GM19035 (cell line): ENCODE results near the gene MCTP1.
A peak's percentile ranks its signal among the peaks of the same experiment; 100 is the strongest.

ENCODE experiments used
- ATAC-seq: cut with Tn5 transposase; IDR thresholded peaks from one replicate; pipeline ENCODE4 v1.9.1; 2021; ENCODE audit not compliant: unreplicated experiment

MCTP1 gene

DNA sequence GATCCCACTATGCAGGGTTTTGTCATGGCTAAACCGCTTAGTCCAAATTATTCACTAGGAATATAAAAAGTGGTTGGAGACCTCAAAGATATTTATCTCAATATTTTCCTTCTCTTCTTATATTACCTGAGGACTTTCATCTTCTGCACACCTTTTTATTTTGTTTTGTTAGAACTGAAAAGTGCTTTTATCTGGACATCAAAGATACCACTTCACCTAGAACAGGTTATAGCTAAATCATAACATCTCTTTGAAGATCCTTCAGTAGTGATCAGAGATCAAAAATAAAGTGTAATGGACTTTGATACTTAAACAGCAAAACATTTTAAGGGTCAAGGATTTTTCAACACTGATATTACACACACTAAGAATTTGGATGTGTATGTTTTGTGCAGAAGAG is 160.2 kb downstream of the MCTP1 start:
- no peak for ATAC-seq

DNA sequence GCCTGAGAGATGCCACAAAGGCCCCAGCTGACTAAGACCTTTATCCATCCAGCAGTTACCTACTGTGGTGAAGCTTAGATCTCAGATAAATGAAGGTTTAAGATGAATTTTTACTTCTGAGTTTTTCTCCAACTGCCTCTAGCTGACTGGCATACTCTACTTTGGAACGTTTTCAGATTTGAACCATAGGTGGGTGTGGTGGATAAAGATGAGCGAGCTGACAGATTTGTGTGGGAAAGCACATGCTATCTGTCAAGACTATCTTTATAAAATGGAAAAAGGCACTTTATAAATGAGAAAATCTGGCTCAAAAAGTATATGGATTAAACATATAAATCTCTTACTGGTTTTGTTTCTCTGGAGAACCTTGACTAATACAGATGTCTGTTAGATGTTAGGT is 160.8 kb downstream of the MCTP1 start:
- no peak for ATAC-seq

DNA sequence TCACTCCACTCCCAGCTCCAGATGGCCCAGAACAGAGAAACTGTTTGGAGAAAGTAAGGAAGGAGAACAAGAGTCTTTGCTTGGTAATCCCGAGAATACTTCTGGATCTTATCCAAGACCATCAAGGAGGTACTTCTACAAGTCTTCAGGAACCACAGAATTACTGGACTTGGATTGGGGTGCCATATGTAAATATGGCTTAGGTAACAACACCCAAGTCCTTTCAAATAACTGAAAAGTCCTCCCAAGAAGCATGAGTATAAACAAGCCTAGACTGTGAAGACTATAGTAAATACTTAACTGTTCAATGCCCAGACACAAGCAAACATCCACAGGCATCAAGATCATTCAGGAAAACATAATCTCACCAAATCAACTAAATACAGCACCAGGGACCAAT is 170.0 kb downstream of the MCTP1 start:
- no peak for ATAC-seq

DNA sequence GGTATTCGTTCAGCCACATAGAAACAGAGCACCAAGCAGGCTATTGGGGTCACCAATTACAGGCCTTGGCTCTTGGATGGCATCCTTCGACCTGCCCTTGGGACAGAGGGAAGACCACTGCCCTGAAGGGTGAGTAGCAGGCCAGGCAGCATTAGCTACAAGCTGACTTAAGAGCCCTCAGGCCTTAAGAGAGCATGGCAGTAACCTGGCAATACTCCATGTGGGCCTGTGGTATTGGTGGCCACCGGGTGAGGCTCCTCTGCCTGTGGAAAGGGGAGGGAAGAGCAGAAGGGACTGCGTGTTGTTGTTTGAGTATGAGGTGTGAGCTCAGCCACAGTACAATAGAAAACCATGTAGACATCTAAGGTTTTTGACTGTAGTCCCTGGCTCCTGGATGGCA is 170.6 kb downstream of the MCTP1 start:
- ATAC-seq, result no peak

DNA sequence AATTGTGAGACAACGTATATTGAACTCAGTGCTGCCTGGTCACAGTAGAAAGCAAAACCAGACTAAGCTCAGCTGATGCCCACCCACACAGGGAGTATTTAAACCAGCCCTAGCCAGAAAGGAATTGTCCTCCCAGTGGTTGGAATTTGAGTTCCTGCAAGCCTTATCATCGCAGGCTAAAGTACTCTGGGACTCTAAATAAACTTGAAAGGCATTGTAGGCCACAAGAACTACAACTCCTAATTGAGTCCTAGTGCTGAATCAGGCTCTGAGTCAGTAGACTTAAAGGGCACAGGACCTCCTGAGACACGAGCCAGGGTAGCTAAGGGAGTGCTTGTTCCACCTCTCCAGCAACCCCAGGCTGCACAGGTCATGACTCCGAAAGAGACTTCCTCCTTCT is 171.4 kb downstream of the MCTP1 start:
- no peak for ATAC-seq

DNA sequence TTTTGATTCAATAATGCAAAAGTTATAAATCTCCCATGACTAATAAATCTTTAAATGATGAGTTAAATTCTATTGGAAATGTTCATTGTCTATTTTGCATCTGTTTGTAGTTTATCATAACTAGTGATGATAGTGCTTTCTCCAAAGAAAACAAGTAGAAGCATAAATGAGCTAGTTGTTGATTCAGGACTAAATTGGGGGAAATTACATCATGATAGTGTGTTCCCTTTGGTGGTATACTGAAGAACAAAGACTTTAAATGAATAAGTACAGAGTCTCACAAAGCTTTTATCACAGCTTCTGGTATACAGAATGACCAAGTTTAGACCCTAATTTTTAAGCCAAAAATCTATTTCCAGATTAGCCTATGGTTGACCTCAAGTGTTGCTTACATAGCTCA is 173.8 kb downstream of the MCTP1 start:
- ATAC-seq, result no peak

DNA sequence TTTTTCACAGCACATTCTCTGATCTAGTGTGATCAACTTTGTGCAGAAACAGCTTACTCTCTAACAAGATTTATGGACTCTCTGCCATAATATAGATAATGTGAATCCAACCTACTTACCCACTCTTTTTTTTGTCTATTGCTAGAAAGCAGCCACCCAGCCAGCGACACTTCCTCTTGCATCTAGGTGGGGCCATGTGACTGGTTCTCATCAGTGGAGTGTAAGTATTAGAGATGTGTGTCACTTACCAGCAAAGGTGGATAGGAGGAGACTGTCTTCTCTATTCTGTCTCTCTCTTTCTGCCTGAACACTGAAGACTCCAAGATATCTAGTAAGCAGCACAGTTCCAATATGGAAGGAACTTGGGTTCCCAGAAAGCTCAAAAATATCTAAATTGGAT is 174.8 kb downstream of the MCTP1 start:
- ATAC-seq, result no peak

DNA sequence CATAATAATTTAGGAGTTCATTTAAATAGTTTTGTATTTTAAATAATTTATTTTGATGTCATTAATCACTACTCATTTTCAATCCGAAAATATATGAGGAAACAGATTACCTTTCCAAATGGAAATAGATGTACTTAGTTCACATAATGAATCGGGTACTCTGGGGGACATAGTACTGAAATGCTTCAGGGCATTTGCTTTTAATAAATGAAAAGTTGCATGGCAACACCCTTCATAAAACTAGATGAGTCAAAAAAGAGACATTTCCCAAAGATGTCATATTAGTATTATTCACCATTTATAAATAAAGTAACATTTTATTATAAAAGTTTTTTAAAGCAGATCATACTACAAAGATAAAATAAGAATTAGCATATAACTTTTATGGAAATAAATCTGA is 177.8 kb downstream of the MCTP1 start:
- ATAC-seq, result no peak

DNA sequence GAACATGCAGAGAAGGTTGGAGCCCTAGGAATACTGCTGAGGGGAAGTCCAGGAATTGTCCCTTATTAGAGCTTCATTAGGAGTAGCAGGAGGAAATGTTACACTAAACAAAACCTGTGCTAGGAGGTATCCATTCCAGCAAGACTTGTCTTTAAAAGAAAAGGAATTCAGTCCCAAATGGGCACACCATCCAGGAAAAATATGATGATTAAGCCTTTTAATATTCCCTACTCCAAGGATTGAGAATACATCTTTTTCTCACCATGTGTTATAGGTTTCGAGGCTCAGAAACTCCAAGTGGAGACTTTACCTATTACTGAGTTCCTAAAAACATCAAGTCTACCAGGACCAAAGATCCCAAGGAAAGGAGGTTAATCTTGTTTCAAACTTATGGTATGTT is 179.3 kb downstream of the MCTP1 start:
- ATAC-seq, result no peak

DNA sequence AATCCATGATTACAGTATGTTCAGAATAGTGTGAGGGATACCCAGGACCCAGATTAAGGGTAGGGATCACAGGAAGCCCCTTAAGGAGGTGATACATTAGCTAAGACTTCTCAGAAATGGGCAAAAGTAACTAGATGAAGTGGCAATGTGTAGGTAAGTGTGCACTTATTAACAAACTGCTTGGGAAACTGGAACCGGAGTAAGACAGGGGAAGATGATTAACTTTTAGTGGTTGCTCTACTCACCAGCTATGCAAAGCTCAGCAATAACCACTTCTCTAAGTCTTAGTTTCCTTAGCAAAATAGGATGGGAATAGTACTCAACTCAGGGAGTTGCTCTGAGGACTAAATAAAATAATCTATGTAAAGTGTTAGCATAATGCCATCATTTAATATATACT is 182.2 kb downstream of the MCTP1 start:
- ATAC-seq, result peak; percentile 75

DNA sequence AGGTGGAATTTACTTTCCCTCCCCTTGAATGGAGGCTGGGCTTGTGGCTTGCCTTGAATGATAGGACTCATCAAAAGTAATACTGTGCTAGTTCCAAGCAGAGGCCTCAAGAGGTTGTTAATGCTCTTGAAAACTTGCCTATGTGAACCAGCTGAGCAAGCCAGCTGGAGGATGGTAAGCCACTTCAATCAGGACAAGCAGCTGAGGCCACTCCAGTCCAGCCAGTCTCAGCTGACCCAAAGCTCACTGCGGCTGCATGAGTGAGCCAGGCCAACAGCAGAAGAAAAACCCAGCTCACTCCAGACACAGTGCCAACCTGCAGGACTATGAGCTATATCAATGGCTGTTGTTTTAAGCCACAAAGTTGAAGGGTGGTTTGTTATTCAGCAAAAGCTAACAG is 182.8 kb downstream of the MCTP1 start:
- ATAC-seq, result no peak

DNA sequence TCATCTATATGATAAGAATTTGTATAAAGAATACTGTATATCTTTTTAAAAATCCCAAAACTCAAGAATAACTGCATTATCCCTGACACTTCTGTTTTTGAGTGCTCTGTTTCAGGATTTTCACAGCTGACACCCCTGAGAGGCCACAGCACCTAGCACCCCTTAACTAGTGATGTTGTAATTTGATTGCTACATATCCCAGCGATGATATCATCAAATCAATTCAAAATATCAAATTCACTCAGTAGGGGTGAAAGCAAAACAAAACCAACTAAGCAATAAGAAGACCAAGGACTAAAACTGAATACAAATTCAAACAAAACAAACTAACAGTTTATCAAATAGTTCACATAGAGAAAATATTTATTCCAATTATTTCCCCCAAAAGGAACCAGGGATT is 184.3 kb downstream of the MCTP1 start:
- ATAC-seq, result no peak

DNA sequence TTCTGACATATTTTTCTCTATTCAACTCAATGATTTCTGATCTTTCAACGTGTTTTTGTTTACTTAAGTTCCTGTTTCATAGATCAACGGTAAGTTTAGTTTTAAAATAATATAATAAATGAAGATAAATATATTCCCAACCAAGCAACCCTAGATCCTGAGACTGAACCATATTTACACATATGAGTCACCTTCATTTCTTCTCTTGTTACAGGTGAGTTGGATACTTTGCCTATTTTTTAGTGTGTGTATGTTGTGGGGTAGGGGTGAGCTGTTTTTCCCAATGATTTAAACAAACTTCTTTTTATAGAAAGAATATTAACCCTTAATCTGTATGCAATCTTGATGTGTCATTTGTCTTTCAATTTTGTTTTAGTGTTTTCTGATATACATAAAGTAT is 186.9 kb downstream of the MCTP1 start:
- ATAC-seq, result no peak

DNA sequence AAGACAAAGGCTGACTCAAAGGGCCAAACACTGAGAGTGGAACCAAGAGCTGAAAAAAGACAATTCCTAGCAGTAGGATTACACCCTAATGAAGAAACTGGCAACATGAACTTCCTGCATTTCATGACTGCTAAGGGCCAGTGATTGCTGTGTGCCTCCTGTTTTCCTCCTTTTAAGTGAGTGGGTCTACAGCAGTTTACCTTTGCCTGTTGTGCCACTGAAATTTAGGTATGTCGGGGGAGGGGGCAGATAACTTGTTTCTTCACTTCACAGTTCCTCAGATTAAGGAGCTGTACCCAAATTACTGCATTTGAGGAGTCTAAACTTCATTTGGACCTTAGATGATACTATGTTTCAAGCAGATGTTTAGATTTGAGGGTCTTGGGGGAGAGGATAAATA is 191.7 kb downstream of the MCTP1 start:
- no peak for ATAC-seq

DNA sequence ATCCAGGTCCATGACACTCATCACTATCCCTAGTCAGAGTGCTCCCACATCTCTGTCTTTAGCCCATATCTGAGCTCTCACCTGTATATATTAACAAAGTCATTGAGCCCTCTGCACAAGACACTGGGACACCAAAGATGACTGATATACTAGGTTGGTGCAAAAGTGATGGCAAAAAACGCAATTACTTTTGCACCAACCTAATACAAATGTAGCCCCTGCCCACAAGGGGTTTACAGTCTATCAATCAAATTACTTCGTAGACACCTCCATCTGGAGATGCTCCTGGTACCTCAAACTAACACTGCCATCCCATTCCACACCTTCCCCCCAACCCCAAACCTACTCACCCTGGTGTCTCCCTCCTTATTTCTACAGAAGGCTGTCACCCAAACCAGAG is 194.1 kb downstream of the MCTP1 start:
- no peak for ATAC-seq

DNA sequence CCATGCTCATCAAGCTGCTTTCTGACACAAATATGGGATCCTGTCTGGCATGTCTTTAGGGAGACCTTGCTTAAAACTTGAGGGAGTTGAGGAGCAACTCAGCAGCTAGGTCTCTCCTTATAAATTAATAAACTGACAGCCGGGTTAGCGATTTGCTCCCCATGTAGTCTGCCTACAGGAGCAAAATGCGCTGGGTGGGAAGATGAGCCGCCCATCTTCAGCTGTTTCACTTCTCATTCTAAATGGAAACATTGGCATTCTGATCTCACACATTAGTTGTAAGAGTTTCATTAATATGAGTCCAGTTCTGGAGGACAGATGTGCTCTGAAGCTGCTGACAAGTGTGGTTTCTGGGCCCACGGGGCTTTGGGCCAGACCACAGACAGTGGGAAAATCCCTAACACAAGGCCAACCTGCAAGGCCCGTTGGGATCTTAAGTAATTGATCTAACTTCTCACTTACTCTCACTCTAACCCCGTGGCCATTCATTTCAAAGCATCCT is 197.0 kb downstream of the MCTP1 start:
- ATAC-seq, result peak; percentile 65

DNA sequence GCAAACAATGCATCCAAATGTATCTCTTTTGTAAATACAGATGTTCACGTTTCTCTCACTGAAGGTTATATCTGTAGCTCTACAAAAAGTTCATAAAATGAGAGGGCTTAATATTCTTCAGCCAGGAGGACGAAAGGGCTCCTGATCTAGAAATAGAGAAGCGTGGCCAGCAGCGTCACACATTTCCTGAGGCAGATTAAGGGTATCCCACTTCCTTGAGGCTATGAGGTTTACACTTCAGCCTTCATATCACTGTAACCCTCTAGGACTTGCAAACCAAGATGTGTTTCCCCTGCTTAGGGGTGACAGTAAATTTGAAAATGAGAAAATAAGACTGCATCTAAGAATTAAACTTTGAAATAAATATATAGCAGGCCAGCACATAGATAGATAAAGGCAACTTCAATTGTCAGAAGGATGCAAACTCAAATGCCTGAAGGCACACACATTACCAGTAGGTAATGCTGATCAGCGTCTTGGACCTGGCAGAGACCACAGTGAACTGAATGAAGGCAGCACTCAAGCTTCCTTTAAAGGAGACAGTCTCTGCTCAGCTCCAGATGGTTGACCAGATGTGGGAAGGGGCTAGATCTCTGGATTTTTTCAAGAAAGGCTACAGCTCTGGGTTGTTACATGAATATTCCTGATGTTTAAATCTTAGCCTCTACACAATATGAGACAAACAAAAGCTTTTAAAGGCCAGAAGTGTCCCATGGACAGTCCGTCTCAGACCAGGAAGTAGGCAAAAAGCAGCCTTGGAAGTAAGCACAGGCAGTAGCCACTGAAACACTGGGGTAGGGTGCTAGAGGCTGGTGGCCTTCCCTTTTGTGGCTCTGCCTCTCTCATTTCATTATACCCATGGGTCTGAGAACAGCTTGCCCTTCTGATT is 197.7 kb downstream of the MCTP1 start:
- peak; percentile 34 for ATAC-seq

DNA sequence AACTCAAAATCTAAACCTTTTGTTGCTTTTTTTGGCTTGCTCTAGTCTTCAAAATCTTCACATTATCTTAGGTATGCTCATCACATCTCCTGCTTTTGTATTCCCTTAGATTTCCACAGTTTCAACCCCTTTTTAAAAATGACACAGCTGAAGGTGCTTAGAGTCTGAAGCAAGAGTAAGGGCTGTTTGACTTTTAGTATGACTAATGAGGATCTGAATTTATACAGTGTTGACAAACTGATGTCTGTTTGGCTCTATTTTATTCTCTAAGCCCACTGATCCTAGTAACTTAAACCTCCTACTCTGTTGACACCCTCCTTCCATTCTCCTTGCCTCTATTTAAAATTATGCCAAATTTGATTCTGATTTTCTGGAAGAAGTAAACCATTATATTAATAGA is 200.1 kb downstream of the MCTP1 start:
- ATAC-seq, result no peak

DNA sequence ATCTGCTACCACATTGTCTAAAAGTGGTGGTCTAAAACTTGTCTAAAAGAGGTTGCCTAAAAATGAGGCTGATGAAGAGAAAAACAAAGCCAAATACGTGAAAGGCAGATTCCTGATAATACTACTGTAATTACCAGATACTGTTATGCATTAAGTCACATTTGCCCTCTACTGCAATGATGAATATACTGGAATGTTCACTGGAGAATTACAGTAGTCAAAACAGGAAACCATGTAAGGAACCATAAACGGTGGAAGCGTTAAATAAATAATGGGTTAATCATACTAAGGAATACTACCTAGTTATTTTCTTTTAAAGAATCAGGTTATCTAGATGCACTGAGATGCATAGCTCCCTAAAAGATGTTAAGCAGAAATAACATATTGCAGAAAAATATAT is 201.3 kb downstream of the MCTP1 start:
- ATAC-seq, result no peak

DNA sequence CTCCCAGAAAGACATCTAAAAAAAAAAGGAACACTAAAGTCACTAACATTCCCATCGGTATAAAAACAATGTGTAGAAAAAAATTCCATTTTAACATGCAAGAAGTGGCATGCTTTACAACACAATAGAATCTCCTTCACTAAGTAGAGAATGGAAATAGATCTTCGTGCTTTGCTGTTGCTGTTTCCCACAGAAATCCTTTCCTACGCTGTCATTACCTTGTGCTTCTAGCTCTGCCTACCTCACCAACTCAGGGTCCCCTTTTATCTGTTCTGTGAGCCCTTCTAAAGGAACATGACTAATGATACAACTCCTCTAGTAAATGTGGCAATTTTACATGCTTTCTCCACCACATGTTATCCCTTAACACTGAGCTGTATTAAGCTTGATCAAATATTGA is 202.9 kb downstream of the MCTP1 start:
- peak; percentile 4 for ATAC-seq

DNA sequence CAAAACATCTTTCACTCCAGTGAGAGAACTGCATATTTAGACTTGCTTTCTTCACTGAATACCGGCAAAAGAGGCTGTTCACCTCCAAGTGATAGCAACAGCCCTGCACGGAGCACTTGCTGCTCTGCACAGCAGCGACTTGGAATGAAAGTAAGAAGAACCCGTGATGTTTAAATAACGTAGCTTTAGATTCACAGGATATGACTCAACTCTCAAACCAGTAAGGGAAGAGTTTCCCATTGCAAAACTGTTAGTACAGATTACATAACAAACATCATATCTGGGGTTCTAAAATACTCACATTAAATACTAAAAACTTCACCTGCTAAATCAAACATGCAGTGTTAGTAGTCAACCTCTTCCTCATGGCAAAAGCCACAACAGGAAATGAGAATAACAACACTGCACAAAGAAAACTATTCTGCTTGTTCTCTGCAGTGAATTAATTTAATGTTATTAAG is 203.4 kb downstream of the MCTP1 start:
- ATAC-seq, result peak; percentile 93

DNA sequence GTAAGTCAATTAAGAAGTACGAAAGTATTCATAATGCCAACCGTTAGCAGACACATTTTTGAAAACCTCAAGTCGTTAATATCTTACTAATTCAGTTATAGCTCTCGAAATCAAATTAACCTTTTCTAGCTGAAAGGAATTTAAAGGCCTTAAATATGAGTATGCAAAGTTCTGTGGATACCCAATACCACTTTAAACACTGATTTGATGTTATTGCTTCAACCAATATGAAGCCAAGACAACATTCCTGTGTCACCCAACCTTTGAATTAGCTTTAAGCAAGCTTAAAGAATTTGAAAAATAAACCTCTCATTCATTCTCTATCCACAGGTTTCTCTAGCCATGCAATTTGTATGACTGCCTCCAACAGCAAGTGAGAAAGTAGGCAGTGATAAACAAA is 204.5 kb downstream of the MCTP1 start:
- ATAC-seq, result no peak

DNA sequence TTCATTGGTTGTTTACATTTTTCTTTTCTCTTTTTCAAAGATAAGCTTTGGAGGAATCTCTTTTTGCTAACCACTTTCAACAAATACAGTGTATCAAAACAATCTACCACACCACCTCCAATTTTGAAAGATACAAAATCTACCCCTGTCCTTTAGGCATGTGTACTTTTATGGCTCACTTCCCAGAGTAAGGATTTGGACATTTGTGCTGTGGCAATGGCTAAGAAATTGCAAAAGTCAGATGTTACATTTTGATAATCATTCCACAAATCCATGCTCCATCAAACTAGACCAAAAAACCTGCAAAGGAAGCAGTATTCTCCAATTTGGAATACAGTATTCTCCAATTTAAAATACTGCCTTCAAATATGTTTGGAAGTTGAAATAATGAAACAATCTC is 204.9 kb downstream of the MCTP1 start:
- ATAC-seq, result no peak
